ENCODE results near the gene SBF2.
A peak's percentile ranks its signal among the peaks of the same experiment; 100 is the strongest.

SBF2 gene

DNA sequence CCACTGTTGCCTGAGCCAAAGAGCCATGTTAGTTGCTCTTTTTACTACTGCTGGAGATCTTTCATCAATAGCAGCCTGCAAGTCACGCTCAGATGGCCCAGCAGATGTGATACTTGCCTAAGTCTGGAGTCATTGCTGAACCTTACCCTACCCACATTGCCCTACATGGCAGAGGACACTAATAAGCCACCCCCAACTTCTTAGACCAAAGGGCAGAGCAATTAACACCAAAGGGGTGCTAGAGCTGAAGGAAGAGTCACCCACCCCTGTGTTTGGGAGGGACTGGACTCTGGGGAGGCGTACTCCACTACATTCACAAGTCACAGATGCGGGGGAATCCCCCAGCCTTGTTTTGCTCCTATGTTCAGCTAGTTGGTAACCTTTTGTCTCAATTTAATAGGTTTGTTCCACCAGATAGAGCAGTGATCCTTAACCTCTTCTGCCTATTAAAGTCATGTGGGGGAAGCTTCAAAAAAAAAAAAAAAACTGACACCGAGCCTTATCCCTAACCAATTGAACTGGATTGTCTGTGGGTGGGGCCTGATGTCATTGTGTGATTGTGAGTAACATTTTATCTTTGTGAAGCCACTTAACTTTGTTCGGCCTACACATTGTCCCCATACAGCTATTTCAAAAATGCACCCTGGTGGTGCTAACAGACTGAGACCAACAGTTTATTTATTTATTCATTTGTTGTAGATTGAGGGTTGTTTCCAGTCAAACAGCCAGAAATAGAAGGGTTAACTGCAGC is 23.9 kb upstream of the SBF2 start:
- DNase-seq (ENCODE audit: low read depth) = no peak

- DNase-seq (ENCODE audit: low read depth) = no peak
These were observed 23.2 kb upstream of the SBF2 start for GRCh38 chr11:10317151-10317755.

GRCh38 chr11:10315083-10315482 is 21.1 kb upstream of the SBF2 start:
- no peak for DNase-seq (ENCODE audit: low read depth)

DNA sequence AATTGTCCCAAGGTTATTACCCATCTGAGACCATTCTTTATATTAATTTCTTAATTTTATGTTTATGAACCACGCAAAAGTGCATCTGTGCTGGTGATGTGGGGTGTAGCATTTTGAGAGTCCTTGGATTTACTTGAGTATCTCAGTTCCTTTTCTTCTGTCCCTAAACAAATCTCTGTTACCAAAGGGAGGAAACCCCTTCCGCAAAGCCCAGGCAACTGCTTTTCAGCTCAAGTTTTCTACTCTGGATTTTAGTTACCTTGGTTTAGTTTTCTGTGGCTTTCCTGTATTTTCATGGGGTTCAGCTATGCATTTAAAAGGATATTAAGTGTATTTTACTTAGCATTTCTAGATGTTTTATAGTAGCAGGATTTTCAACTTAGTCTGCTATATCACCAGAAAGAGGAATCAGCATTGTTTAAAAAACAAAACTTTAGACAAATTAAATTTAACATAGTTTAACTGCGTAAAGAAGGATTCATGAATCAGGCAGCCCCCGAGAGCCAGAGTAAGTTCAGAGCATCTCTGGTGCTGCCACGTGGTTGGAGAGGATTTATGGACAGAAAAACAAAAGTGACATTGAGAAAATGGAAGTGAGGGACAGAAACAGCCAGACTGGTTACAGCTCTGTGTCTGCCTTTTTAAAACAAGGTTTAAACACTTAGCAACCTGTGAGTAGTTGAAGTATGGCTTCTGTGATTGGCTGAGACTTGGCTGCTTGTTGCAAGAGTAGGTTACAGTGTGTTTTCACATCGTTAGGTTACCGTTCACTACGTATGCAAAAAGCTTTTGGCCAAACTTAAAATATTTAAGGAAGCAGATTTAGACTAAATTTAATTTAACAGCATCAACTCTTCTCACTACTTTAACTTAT is 20.4 kb upstream of the SBF2 start:
- DNase-seq (ENCODE audit: low read depth) = no peak

- no peak for DNase-seq (ENCODE audit: low read depth)
These were observed 17.8 kb upstream of the SBF2 start for GRCh38 chr11:10311802-10312201.

DNA sequence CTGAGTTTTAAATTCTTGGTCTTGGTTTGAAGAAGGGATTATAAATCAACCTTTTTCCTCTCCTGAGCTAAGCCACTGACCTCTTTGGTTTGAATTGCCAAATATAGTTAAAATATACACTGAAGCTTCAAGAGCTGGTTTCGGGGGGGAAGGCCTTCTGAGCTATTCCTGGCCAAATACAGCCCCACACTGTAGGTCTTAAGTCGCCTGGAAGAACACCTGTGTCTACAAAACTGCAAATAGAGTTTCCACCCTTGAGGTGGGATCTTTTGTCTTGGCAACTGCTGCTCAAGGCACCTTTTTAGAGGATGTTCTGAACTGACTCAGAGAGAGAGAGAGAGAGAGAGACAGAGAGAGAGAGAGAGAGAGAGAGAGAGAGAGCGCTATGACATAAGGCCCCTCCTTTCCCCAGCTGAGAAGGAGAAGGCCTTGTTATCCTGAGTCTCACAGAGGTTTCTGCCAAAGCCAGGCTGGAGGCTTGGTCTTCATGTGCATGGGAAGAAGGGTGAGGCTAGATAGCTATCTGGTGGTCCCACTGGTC is 16.4 kb upstream of the SBF2 start:
- no peak for DNase-seq (ENCODE audit: low read depth)

GRCh38 chr11:10309163-10310093 is 15.4 kb upstream of the SBF2 start:
- no peak for DNase-seq (ENCODE audit: low read depth)

DNA sequence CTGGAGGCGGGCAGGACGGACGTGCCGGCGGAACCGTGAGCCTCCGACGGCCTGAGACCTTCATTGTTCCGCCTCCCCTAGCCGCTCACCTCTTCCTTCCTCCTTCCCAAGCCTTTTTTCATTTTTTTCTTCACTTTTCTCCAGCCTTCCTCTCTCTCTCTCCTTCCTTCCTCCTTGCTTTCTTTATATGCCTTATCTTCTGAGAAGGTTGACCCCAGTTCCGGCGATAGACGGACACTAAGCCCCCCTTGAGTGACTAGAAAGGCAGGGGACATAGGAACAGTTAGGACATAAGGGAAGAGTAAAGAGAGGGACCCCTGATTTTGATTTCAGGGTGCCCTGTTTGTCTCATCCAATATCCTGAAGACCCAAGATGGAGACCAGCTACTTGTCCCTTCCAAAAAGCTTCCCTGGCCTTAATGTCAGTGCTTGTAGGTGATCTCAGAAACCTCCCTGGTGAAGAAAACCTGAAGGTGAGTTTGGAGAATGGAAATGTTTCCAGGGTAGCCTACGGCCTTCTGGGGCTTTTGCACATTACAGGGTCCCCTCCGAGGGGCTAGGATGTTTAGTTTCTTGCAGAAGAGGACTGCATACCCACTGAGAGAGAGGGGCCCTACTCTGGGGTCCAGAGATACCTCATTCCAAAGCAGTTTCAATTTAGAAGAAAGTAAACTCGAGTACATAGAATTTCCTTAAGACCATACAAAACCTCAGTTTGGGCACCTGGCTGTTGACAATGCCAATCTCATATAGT is 14.4 kb upstream of the SBF2 start:
- DNase-seq (ENCODE audit: low read depth) = no peak

DNA sequence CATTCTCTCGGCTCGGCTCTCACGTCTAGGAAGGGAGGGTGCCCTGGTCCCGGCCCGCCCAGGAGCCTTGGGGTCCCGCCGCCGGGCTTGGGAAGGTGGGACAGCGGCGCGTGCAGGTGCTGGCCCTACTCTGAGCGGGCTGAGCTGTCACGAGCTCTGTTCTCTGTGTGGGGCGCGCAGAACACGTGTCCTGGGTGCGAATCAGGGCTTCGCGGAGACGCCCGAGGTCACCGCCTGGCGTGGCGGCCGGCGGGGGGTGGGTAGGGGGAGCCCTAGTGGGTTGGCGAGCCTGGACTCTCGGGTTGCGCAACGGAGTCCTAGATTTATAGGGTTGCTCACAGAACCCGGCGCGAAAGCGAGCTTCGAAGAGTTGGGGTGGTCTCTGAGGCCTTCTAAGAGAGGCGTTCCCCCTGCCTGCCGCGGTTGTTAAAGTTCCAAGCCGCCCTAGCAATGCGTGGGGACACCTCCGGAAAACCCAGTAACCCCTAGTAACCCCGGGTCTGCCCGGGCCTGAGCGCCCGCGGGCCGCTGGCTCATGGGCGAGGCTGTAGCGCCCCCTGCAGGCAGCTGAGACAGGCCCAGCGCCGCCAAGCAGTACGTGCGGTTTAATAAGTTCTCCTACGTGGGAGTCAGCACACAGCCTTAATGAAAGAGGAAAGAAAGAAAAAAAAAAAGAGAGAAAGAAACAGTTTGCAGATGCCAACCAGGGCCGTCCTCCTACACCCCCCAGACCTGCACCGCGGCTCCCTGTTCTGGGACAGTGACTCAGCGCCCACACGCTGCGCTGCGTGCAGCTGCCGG is 13.6 kb upstream of the SBF2 start:
- DNase-seq (ENCODE audit: low read depth) = peak; percentile 65

DNA sequence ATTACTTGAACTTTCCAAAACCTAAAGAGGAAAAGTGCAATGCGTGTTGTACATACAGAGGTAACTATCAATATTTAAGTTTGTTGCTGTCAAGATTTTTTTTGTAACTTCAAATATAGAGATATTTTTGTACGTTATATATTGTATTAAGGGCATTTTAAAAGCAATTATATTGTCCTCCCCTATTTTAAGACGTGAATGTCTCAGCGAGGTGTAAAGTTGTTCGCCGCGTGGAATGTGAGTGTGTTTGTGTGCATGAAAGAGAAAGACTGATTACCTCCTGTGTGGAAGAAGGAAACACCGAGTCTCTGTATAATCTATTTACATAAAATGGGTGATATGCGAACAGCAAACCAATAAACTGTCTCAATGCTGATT is 13.0 kb upstream of the SBF2 start:
- DNase-seq (ENCODE audit: low read depth) = no peak

DNA sequence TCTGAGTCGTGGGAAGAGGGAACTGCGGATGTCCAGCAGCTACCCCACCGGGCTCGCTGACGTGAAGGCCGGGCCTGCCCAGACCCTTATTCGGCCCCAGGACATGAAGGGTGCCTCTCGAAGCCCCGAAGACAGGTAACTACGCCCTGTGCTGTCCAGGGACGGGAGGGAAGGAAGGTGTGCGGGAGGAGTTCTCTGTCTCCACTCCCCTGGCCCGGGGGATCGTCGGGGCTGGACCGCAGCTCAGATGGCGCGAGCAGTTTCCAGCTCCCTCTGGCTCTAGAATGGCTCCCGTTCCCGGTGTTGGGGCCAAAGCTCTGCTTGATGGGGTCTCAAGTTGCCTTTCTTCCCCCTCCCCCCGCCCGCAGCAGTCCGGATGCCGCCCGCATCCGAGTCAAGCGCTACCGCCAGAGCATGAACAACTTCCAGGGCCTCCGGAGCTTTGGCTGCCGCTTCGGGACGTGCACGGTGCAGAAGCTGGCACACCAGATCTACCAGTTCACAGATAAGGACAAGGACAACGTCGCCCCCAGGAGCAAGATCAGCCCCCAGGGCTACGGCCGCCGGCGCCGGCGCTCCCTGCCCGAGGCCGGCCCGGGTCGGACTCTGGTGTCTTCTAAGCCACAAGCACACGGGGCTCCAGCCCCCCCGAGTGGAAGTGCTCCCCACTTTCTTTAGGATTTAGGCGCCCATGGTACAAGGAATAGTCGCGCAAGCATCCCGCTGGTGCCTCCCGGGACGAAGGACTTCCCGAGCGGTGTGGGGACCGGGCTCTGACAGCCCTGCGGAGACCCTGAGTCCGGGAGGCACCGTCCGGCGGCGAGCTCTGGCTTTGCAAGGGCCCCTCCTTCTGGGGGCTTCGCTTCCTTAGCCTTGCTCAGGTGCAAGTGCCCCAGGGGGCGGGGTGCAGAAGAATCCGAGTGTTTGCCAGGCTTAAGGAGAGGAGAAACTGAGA is 12.2 kb upstream of the SBF2 start:
- no peak for DNase-seq (ENCODE audit: low read depth)

GRCh38 chr11:10305262-10305963 is 11.4 kb upstream of the SBF2 start:
- no peak for DNase-seq (ENCODE audit: low read depth)

DNA sequence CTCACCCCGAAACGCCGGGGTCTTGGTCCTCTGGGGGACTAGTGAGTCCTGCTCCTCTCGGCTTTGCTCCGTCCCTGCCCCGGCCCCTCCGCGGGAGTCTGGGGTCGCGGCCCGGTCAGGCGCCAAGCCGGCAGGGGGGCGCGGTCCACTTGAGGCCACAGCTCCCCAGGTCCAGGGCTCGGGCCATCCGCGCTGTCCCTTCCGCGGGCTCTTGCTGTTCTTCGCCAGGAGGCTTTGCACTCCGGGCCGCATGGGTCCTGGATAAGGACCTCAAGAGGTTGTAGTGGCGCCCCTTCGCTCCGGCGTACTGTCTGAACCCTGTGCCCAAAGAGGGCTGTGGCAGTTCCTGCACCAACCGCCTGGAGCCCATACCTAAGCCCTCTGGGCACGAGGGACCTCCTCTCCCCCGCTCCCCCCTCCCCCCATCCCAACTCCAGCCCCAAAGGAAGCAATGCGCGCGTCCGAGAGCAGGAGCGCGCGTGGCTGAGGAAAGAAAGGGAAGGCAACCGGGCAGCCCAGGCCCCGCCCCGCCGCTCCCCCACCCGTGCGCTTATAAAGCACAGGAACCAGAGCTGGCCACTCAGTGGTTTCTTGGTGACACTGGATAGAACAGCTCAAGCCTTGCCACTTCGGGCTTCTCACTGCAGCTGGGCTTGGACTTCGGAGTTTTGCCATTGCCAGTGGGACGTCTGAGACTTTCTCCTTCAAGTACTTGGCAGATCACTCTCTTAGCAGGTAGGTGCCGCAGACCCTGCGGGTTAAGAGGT is 10.7 kb upstream of the SBF2 start, which contains the start of gene ADM:
Gene ADM (plus strand): TSS at position 579 of the 767 bp plus-strand sequence. CDS start 628 bp downstream, outside the sequence.
- DNase-seq (ENCODE audit: low read depth) = no peak

DNA sequence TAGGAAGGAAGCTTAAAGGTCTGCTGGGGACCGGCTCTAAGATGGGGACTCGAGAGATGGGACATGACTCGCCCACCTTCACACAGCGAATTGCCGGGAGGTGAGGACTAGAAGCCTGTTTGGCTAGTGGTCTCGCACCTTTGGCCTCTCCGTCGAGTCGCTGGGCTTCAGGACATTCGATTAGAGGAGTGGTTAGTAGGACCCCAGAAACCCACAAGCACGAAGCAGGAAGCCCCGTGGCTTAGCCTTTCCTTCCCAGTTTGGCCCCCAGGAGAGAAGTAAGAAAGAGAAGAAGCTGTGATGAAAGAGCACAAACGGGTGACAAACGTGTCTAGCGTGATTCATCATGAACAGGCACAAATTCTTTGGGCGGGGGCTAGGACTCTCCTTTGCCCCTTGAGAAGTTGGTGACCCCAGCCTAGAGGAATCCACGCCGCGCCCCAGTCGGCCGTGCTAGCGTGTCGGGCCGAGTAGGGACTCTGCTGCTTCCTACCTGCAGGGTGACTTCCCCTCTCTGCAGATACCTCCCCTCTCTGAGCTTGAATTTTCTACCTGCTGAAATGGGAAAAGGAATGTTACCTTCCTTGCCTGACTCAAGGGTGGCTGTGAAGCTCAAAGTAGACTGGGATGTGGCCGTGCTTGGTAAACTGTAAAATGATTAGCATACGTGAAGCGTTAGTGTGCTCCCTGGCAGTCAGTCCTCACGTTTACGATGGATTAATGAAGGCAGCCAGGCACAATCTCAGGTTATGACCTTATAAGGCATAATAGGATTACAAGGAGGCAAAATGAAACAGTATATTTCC is 9.7 kb upstream of the SBF2 start:
- DNase-seq (ENCODE audit: low read depth) = no peak

- no peak for DNase-seq (ENCODE audit: low read depth)
These were observed 8.9 kb upstream of the SBF2 start for GRCh38 chr11:10302744-10303557.

- DNase-seq (ENCODE audit: low read depth) = no peak
These were observed 8.3 kb upstream of the SBF2 start for GRCh38 chr11:10302359-10302743.

Data from stimulated activated CD8-positive, alpha-beta memory T cell treated with anti-CD3 and anti-CD28 coated beads, Interleukin-12 subunit alpha, Interleukin-12 subunit beta, amount 100 ng/mL, for 1 hour (primary cell).